Measurements from ENCODE around the gene PPP2R5A.
A peak's percentile ranks its signal among the peaks of the same experiment; 100 is the strongest.

The PPP2R5A gene

DNA sequence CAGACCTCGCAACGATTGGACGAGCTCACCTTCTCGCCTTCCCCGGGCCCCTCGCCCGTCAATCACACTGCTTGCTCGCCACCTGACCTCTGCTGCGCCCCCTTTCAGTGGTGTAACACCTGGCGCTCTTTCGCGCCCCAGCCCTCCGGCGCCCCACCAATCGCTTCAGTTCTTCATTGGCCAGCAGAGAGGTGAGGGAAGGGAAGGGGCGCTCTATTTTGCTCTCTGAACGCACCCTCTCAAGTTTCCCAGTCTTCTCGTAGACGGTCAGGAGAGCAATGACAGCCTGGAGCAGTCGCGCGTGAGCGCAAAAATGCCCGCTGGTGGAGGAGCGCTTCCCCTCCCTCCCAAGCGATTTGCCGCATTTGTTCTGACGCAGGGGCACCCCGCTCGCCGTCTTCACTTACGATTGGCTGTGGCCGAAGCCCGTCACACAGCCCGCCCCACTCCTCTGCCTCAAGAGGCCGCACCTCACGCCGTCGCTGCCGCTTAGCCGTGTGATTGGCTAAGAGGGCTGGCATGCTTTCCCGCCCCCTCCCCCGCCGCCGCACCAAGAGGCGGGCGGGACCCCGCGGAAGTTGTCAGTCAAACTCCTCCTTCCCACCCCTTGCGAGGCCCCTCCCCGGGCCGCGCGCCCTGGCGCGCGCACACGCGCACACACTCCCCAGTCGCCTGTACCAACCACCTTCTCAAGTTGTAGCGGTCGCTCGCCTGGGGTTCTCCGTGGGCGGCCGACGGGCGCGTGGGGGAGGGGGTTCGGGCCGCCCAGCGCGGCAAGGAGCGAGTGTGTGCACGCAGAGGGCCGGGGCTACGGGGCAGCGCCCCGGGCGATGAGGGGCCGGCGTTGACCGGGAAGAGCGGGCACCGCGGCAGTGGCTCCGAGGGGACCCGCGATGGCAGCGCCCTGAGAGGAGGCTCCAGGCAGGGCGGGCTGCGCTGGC lies at the start of gene PPP2R5A:
PPP2R5A (plus strand) TSS at position 667 of the 941 bp plus-strand sequence. CDS start 701 bp downstream, outside the sequence.
- DNase-seq, result peak; percentile 99
- in situ Hi-C loops (cut with HindIII; ENCODE audit: low pct_ligation_motif_present, low pct_unique_long_range_greater_than_20kb, low sequenced_read_pairs), result no loop called here

DNA sequence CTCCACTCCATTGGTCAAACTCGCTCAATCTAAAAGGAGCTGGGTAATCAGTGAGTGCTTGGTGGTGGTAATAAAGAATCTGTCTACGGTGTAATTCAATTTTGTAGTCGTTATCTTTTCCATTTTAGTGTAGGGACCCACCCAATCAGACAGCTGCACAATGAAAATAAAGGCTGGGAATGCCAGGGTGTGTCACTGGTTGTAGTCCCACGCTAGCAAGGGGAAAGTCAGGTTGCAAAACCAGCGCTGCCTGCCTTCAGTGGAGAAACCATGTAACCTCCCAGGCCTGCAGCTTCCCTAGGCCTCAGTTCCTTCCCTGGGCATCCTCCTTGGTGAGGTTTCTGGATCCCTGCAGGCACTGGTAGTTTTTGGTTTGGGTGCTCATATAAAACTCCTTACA lies 49.4 kb upstream of the PPP2R5A start:
- DNase-seq, result no peak
- in situ Hi-C loops (cut with HindIII; ENCODE audit: low pct_ligation_motif_present, low pct_unique_long_range_greater_than_20kb, low sequenced_read_pairs), result no loop called here

DNA sequence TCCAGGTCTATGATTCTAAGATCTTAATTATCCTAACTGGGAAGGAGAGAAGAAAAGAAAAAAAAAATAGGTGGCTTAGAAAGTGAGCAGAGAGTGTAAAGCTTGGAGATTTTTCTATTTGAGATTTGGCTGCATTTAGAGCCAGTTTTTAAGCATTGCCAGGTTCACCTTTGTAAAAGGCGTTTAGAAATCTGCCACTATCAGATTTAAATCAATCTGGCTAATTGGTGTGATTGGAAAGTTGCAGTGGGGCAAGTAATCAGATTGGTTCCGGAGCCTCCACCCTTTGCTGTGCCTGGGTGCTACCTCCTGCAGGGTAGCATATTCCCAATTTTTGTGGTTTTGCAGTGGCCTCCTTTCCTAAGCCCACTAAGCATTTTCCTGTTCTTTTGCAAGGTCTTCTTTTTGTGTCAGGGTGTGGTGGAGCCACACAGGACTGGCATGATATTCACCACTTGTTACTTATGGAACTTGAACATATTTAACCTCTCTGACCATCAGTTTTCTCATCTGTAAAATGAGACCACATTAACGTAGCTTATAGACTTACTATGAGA lies 48.5 kb upstream of the PPP2R5A start:
- no peak for DNase-seq
- in situ Hi-C loops (cut with HindIII; ENCODE audit: low pct_ligation_motif_present, low pct_unique_long_range_greater_than_20kb, low sequenced_read_pairs), result no loop called here

DNA sequence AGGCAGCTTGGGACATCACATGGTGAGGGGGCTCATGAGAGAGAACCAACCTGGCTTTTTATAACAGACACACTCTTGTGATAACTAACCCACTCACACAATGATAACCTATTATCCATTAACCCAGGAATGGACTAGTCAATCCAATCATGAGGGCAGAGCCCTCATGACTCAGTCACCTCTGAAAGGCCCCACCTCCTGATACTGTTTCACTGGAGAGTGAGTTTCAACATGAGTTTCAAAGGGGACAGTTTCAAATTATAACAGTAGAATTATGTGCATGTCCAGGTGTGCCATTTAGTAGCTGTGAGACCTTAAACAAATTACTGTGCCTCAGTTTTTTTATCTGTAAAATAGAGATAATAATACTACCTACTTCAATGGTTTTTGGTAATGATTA lies 47.6 kb upstream of the PPP2R5A start:
- in situ Hi-C loops (cut with HindIII; ENCODE audit: low pct_ligation_motif_present, low pct_unique_long_range_greater_than_20kb, low sequenced_read_pairs), result no loop called here

DNA sequence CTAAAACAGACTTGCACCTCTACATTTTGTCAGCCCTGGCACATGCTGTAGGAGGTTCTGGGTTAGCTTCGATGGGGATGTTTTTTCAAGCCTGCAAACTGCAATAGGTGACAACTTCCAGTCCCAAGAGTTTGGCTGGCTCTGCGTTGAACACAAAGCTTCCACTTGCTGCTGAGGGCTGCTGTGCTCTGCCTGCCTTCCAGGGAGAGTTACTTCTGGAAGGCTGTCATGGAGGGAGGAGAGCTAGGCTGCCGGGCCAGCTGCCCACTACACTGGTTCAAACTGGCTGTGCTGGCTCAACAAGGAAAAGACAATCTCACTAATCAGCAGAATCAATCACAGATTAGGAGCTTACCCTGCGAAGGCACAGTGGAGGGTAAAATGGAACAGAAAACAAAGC lies 46.7 kb upstream of the PPP2R5A start:
- no peak for DNase-seq
- in situ Hi-C loops (cut with HindIII; ENCODE audit: low pct_ligation_motif_present, low pct_unique_long_range_greater_than_20kb, low sequenced_read_pairs), result no loop called here

More for the DNA sequence above, 47.6 kb upstream of the PPP2R5A start:
- peak; percentile 87 for DNase-seq

DNA sequence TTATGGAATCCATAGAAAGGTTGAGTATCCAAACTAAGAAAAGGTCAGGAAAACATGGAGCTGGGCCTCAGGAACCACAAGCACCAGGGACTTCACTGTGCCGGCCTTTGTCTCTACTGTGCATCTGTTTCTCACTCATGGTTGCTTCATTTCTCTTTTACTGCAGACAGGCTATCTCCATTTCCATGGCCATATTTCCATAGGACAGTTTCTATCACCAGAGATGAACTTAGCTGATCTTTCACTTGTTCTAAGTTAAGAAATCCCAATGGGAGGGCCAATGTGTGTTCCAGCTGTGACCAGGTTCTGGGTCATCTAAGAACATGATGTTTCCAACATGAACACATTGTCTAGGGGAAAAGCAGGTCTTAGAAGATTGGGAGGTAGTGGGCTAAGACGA lies 43.7 kb upstream of the PPP2R5A start:
- in situ Hi-C loops (cut with HindIII; ENCODE audit: low pct_ligation_motif_present, low pct_unique_long_range_greater_than_20kb, low sequenced_read_pairs), result no loop called here
- no peak for DNase-seq

DNA sequence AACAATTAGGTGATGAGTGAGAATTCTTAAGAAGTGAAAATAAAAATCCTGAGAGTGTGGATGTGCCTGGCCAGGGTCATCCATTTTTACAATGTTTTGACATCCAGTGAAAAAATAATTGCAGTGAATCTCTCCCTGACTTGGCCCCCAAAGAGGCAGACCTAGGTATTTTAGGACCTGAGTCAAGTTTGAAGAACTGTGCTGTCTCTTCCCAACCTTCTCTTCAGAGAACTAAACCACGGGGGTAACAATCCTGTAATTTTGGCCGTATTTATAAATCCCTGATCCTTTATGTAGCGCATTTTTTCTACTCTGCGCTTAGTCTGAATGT lies 43.3 kb upstream of the PPP2R5A start:
- DNase-seq, result no peak
- in situ Hi-C loops (cut with HindIII; ENCODE audit: low pct_ligation_motif_present, low pct_unique_long_range_greater_than_20kb, low sequenced_read_pairs), result no loop called here

DNA sequence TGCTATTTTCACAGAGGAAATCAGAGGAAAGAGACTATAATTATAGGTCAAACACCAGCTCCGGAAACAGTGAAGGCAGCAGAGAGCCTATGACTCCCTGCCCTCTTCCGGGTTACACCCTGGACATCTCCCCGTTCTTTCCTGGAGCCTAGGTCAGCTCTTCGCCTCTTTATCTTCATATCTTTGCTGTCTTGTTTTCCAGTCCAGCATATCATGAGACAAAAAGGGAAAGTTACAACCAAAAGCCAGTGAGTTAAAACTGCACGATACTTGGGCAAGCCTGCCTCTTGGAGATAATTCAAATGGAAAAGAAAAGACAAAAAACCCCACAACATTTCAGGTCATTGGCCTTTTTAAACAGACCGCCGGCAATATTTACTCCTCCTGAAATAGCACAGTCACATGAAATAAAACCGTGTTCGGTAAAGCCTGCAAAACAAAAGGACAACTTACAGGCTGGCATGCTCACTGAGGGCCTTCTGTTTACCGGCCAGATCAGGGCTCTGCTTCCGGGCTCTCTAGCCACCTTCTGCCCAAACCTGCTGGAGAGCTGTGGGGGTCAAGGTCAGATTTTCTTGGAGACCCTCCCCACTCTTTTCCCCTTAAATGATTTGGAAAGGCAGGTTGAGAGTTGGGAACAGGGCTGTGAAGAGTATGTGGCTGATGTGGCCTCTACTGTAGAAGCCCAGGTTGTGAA lies 42.8 kb upstream of the PPP2R5A start:
- no peak for DNase-seq
- in situ Hi-C loops (cut with HindIII; ENCODE audit: low pct_ligation_motif_present, low pct_unique_long_range_greater_than_20kb, low sequenced_read_pairs), result no loop called here

DNA sequence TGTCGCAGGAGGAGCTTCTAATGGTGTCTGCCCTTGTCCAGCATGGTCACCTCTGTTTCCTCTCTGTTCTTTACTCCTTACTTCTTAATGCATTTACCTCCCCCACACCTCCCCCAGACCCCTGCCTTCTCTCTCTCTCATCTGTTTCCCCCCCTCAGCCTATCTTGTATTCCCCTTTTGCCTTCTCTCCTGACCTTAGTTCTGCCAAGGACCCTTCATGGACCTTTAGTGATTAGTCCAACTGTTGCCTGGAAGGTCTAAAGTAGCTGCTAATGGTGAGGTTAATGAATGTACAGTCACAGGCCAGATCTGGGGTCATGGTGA lies 42.3 kb upstream of the PPP2R5A start:
- DNase-seq, result no peak
- in situ Hi-C loops (cut with HindIII; ENCODE audit: low pct_ligation_motif_present, low pct_unique_long_range_greater_than_20kb, low sequenced_read_pairs), result no loop called here

DNA sequence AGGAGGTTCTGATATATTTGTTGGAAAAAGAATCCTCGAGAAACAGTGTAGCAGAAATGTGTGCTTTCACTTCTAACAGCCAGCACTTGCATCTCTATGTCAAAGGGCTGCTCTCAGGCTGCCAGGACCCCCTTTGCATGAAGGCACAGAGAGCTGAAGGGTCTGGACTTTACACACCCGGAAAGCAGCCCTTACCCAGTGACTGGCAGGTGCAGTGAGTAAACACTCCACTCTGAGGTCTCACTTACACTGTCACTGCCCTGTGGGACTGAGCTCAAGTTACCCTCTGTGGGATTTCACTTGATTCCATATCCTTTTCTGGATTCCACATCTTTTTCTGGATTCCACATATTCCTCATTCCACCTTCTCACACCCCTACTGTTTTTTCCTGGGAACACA lies 40.8 kb upstream of the PPP2R5A start:
- DNase-seq, result no peak
- in situ Hi-C loops (cut with HindIII; ENCODE audit: low pct_ligation_motif_present, low pct_unique_long_range_greater_than_20kb, low sequenced_read_pairs), result no loop called here

DNA sequence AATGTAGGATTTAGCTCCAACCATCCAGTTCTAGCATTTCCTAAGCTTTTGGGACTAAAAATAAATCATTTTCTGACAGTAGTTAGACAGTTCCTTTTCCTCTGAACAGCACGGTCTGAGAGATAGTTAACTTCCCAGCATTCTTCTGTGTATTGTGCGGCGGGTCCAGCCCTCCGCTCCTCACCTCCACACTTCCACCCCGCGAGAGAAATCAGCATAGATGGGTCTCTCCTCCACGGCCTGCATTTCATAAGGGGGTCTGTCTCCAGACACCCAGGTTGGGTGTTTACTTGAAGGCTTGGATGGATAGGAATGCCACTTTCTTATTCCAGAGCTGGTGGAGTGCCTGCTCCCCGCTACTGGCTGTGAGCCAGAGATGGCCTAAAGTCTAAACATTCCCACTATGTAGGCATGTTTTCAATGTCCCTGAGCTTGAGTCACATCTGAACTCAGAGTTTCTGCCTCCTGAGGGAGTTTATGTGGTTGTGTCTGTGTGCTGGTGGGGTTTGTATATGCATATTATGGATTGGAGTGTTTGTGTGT lies 38.0 kb upstream of the PPP2R5A start:
- in situ Hi-C loops (cut with HindIII; ENCODE audit: low pct_ligation_motif_present, low pct_unique_long_range_greater_than_20kb, low sequenced_read_pairs), result no loop called here
- no peak for DNase-seq

DNA sequence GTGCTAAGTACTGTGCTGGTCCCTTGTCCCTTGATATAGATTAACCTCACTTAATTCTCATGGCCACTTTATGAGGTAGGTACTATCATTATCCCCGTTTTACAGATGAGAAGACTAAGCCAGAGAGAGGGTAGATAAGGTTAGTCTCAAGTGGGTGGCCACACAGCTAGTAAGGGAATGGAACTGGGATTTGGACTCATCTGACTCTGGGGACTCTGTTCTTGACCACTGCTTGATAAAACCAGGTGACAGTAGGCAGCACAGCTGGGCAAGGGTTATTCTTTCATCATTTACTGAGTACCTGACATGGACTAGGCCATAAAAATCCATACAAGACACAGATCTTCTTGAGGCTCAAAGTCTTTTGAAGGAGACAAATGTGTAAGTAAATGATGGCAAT lies 37.2 kb upstream of the PPP2R5A start:
- DNase-seq, result no peak
- in situ Hi-C loops (cut with HindIII; ENCODE audit: low pct_ligation_motif_present, low pct_unique_long_range_greater_than_20kb, low sequenced_read_pairs), result no loop called here

DNA sequence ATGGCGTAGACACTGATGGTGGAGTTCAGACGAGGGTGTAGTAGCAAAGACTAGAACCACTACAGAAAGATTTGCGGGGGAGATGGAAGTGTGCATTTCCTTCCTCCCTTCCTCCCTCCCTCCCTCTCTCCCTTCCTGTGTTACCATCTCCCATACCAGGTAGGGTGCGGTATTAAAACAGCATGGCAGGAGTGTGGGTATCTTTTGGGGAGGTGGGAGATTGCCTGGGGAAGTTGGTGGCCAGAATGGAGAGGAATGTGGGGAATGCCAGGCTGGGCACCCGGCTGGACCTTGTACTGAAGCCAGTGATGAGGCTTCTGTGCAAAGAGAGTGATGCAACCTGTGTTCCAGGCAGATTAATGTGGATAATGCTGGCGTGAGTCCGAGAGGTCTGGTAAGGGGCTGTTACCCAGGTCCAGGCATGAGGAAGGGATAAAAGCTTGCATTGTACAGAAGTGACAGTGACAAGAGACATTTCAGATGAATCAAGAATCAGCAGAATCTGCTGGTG lies 30.3 kb upstream of the PPP2R5A start:
- in situ Hi-C loops (cut with HindIII; ENCODE audit: low pct_ligation_motif_present, low pct_unique_long_range_greater_than_20kb, low sequenced_read_pairs), result no loop called here
- no peak for DNase-seq

DNA sequence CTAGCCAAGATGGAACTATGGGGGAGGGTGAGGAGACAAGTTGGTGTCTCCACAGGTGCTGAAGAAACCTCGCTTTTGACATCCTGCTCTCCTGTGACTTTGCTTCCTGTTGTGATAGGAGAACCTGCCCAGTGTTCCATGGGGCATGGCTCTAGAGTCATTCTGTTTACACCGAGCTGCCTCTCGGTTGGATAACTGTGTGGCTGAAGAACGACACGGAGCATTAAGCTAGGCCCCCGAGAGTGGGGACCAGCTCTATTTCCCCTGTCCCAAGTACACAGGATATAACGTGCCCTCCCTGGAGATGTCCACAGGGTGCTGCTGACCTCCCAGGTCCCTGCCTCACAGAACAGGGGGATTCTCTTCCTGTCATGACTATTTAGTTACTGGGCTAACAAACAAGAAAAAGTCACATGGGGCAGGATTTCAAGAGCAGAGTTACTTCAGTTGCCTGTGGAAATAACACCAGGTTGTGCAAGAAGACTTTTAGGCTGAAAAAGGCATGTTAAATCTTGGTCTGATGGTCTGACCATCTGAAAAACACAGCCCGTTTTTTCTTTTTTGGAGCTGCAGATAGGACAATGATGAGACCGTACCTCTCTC lies 29.4 kb upstream of the PPP2R5A start:
- DNase-seq, result no peak
- in situ Hi-C loops (cut with HindIII; ENCODE audit: low pct_ligation_motif_present, low pct_unique_long_range_greater_than_20kb, low sequenced_read_pairs), result no loop called here

DNA sequence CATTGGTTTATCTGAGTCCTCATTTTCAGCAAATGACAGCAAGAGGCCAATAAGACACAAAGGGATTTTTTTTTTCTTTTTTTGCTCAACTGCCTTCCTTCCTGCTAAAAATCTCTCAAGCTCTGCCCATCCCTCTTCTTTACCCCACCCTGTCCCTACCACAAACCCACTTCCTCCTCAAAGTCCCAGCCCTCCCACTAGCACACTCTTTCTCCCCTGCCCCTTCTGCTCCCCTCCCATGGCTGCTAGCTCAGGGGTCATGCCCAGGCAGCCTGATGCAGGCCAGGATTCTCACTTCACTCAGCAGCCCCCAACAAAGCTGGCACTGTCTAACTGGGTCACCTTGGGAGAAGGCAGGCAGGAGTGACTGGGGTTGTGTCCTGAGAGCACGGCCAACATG lies 28.8 kb upstream of the PPP2R5A start:
- no peak for DNase-seq
- in situ Hi-C loops (cut with HindIII; ENCODE audit: low pct_ligation_motif_present, low pct_unique_long_range_greater_than_20kb, low sequenced_read_pairs), result no loop called here

DNA sequence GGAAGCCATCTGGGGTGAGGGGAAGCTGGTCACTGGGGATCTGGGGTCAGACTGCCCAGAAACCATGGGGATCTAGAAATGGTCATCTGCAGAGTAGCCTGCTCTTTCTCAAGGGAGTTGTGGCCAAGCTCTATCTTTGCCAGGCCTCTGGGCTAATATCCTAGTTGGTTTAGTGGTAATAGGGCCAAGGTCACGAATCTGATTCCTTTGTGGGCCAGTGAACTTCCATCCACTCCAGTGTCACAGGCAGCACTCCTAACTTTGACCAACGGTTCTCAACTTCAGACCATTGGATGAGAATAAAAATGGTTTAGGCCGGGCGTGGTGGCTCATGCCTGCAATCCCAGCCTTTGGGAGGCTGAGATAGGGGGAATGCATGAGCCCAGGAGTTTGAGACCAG lies 28.1 kb upstream of the PPP2R5A start:
- in situ Hi-C loops (cut with HindIII; ENCODE audit: low pct_ligation_motif_present, low pct_unique_long_range_greater_than_20kb, low sequenced_read_pairs), result no loop called here

DNA sequence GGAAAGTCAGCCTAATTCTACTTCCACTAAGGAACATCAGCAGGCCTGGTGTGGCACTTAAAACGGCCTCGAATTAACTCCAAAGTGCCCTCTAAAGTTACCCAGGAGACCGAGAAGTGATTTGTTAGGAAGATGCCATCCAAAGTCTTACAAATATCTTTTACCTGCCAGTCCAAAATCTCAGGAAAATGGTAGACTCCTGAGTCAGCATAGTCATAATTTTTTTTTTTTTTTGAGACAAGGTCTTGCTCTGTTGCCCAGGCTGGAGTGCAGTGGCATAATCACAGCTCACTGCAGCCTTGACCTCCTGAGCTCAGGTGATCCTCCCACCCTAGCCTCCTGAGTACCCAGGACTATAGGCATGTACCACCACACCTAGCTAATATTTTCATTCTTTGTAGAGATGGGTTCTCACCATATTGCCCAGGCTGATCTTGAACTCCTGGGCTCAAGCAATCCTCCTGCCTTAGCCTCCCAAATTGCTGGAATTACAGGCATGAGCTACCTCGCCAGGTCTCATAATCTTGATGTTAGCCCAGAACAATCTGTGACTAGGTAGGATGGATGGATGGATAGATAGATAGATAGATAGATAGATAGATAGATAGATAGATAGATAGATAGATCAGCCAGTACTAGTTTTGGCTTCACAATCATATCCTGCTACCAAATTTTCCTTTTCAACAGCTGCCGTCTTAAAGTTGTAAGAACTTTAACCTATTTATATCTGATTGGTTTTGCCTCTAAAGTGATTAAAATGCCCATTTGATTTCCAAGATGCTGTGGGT lies 25.3 kb upstream of the PPP2R5A start:
- in situ Hi-C loops (cut with HindIII; ENCODE audit: low pct_ligation_motif_present, low pct_unique_long_range_greater_than_20kb, low sequenced_read_pairs), result no loop called here

More for the DNA sequence above, 28.1 kb upstream of the PPP2R5A start:
- DNase-seq, result no peak

More for the DNA sequence above, 25.3 kb upstream of the PPP2R5A start:
- no peak for DNase-seq

Measured in ACHN (cell line).